ENCODE measurements around the gene CPXM2. TPM values are rescaled to one million over a fixed set of nuclear protein-coding genes. Genes with fewer than 3 reads are reported as not detected.

Gene CPXM2
- total RNA-seq, 1 donor from 2014 or later: not detected

DNA sequence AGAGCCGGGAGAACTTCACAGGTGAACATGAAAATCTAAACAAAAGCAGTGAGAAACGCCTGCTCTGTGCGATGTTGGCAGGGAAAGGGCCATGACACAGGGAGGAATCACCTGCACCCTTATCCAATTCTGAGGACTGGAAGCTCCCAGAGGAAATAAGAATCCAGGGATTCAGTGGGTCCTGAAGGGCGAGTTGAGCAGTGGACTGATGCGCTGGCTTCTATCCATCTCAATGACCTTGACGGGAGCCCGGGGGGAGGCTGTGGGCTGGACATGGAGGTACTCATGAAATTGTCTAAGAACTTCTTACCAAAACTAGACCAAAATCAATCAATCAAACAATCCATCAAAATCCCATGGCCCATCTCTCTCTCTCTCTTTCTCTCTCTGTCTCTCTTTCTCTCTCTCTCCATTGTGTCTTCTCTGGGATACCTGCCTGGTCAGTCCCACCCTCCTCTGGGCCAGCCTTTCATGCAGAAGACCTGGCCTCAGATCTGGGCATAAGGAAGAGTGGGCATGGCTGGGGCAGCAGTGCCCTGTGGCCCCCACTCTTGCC is 7.2 kb downstream of the CPXM2 start:
- H3K36me3 Mint-ChIP-seq (ENCODE audit: low read depth): no peaks in the 10 kb centered on the region
- POLR2A ChIA-PET: no interaction called here
- H3K4me3 Mint-ChIP-seq: no peak overlapping the region
- peaks cover 13% of the 10 kb centered on the region for H3K27me3 Mint-ChIP-seq
- H3K27ac Mint-ChIP-seq: no peak overlapping the region
- DNase-seq: no peak
- no peak for ATAC-seq (ENCODE audit: low read depth)
- H3K4me1 Mint-ChIP-seq: no peaks in the 10 kb centered on the region
- CTCF ChIA-PET: no interaction called here
- TF ChIP-seq, protein P1, sequence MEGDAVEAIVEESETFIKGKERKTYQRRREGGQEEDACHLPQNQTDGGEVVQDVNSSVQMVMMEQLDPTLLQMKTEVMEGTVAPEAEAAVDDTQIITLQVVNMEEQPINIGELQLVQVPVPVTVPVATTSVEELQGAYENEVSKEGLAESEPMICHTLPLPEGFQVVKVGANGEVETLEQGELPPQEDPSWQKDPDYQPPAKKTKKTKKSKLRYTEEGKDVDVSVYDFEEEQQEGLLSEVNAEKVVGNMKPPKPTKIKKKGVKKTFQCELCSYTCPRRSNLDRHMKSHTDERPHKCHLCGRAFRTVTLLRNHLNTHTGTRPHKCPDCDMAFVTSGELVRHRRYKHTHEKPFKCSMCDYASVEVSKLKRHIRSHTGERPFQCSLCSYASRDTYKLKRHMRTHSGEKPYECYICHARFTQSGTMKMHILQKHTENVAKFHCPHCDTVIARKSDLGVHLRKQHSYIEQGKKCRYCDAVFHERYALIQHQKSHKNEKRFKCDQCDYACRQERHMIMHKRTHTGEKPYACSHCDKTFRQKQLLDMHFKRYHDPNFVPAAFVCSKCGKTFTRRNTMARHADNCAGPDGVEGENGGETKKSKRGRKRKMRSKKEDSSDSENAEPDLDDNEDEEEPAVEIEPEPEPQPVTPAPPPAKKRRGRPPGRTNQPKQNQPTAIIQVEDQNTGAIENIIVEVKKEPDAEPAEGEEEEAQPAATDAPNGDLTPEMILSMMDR (IDR thresholded peaks at IDR 0.05): no peak
- no peaks in the 10 kb centered on the region for H3K9me3 Mint-ChIP-seq
- intact Hi-C loops (cut with micrococcal nuclease): no loop called here

DNA sequence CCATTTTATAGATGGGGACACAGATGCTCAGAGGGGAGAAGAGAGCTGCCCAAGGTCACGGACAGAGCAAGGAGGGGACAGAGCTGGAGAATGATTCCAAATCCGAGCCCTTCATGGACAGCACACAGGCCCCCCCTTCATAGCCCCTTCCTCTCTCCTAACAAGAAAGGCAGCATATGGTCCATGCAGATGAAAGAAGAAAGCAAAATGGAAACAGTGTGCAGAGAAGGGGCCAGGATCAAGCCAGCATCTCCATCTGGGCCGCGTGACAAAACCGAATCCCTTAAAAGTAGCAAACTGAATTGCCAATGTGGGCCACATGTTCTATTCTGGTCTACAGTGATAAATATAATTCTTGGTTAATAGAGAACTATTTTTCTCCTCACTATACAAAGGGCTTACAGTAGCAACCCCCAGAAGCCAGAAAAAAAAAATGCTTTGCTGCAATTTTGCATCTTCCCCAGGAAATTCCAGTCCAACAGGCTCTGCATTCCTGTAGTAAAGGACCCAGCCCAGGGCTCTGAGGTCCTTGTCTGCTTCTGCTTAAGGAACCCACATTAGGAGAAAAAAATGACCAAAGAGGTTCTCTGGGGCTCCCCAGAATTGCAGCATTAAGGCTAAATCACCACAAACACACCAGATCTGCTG is 7.8 kb downstream of the CPXM2 start:
- CTCF ChIA-PET: no interaction called here
- H3K27me3 Mint-ChIP-seq: peaks cover 8% of the 10 kb centered on the region
- no peak for ATAC-seq (ENCODE audit: low read depth)
- H3K9me3 Mint-ChIP-seq: no peaks in the 10 kb centered on the region
- TF ChIP-seq, protein P1 (IDR thresholded peaks at IDR 0.05): no peak
- H3K27ac Mint-ChIP-seq: no peak overlapping the region
- POLR2A ChIA-PET: no interaction called here
- no peak overlapping the region for H3K4me3 Mint-ChIP-seq
- H3K4me1 Mint-ChIP-seq: no peaks in the 10 kb centered on the region
- no peaks in the 10 kb centered on the region for H3K36me3 Mint-ChIP-seq (ENCODE audit: low read depth)
- no peak for DNase-seq
- intact Hi-C loops (cut with micrococcal nuclease): no loop called here

DNA sequence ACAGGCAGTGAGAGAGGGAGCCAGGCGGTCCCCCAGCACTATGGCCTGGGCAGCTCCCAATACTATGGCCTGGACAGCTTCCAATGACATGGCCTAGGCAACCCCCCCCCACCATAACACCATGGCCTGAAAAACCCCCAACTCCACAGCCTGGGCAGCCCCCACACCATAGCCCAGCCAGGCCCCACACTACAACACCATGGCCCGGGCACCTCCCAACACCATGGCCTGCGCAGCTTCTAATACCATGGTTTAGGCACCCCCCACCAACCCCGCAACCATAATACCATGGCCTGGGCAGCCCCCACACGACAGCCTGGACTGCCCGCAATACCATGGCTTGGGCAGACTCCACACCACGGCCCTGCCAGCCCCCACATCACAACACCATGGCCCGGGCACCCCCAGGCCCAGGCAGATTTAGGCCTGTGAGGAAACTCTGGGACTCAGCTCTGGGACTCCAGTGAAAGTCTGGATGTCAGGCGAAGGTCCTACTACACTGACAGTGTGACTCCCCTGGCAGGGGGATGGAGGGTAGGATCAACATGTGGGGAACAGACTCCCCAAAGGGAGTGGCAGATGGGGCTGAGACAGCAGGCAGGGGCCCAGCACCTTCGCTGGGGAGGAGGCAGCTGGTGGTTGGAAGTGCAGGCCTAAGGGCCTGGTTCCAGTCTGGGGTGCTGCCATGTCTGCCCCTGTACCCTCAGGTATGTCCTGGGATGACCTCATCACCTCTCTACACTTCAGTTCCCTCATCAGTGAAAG is 8.7 kb downstream of the CPXM2 start:
- H3K27me3 Mint-ChIP-seq: peaks cover 11% of the 10 kb centered on the region
- DNase-seq: no peak
- TF ChIP-seq, protein P1 (IDR thresholded peaks at IDR 0.05): no peak
- intact Hi-C loops (cut with micrococcal nuclease): no loop called here
- no peaks in the 10 kb centered on the region for H3K36me3 Mint-ChIP-seq (ENCODE audit: low read depth)
- H3K9me3 Mint-ChIP-seq: no peaks in the 10 kb centered on the region
- CTCF ChIA-PET: no interaction called here
- no peak overlapping the region for H3K27ac Mint-ChIP-seq
- no peak overlapping the region for H3K4me3 Mint-ChIP-seq
- POLR2A ChIA-PET: no interaction called here
- no peak for ATAC-seq (ENCODE audit: low read depth)
- no peaks in the 10 kb centered on the region for H3K4me1 Mint-ChIP-seq

DNA sequence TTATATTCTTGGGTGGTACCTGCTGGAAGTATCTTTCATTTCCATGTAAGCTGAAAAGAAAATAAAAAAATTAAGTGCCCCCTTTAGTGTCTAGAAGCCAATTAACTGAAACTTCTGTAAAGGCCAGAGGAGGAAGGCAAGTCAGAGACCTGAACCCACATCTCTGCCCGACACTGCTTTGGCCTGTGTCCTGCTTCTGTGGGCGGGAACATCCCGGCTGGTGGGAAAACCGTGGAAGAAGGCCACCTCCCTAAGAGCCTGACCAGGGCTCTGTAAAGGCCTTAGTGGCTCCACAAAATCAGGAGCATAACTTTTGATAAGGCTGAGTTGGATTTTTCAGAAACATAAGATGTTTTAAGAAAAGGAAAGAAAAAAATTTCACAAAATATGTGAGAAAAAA is 9.4 kb downstream of the CPXM2 start:
- TF ChIP-seq, protein P1 (IDR thresholded peaks at IDR 0.05): no peak
- H3K27ac Mint-ChIP-seq: no peak overlapping the region
- CTCF ChIA-PET: no interaction called here

DNA sequence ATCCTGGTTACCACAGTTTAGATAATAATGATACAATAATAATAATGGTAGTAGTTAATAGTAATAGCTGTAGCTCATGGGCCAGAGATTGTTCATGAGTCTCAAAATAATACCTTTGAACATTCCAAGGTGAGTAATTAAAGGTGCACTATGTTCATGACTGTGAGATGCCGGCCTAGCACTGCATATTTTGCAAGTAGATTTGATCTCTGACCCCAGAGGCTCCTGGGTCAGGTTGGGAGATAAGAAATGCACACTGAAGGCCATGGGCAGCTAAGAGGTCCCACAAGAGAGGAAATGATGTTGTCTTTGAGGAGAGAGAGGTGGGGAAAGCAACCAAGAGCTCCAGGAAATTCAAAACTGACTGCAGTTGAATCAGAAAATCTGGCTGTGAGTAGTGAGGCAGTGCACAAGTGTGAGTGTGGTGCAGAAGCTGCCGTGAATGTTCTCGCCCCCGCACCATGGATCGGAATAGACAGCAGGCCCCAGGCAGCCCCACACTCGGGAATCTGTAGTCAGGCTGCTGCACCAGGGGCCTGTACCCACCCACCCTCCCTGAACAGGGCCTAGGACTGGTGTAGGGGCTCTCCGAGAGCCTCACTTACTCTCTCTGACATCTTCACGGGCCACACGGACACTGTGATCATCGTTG is 11.9 kb downstream of the CPXM2 start:
- Mint-ChIP-seq H3K27ac (no peak overlapping the region), H3K4me1 (no peaks in the 10 kb centered on the region), H3K36me3 (ENCODE audit: low read depth) (no peaks in the 10 kb centered on the region), H3K9me3 (no peaks in the 10 kb centered on the region), H3K27me3 (peaks cover 7% of the 10 kb centered on the region), H3K4me3 (no peak overlapping the region)
- intact Hi-C loops (cut with micrococcal nuclease): no loop called here
- TF ChIP-seq, protein P1 (IDR thresholded peaks at IDR 0.05): no peak
- ChIA-PET POLR2A (no interaction called here), CTCF (no interaction called here)
- no peak for ATAC-seq (ENCODE audit: low read depth)
- no peak for DNase-seq

More for the DNA sequence above, 9.4 kb downstream of the CPXM2 start:
- intact Hi-C loops (cut with micrococcal nuclease): no loop called here
- ATAC-seq (ENCODE audit: low read depth) (no peak), DNase-seq (no peak)
- Mint-ChIP-seq H3K4me3 (no peak overlapping the region), H3K27me3 (peaks cover 11% of the 10 kb centered on the region), H3K36me3 (ENCODE audit: low read depth) (no peaks in the 10 kb centered on the region), H3K4me1 (no peaks in the 10 kb centered on the region), H3K9me3 (no peaks in the 10 kb centered on the region)
- POLR2A ChIA-PET: no interaction called here
